HL-60/S4 (cell line): ENCODE data around the gene DDX10.
"Not testable (repeated sequence)": the region's sequence is repeated elsewhere in the genome, so short reads cannot be mapped to it uniquely, and the experiment has no call there.

Source experiments
- in situ Hi-C: fragments of 300-500 bp; cut with MboI; formaldehyde crosslinking; loops from 2 replicates; pipeline ENCODE4 v1.14.3; 2022; ENCODE audit warnings: low sequenced_read_pairs

Gene DDX10

GRCh38 chr11:108766596-108767173 lies 101.8 kb downstream of the DDX10 start:
- in situ Hi-C loops: no loop called here

- in situ Hi-C loops: no loop called here
These were observed 103.5 kb downstream of the DDX10 start for GRCh38 chr11:108768370-108768769.

- in situ Hi-C loops: no loop called here
These were observed 104.1 kb downstream of the DDX10 start for GRCh38 chr11:108768964-108769363.

GRCh38 chr11:108774037-108774730 lies 109.3 kb downstream of the DDX10 start:
- in situ Hi-C loops: no loop called here

GRCh38 chr11:108775324-108775723 lies 110.5 kb downstream of the DDX10 start:
- in situ Hi-C loops: no loop called here

- in situ Hi-C loops: not testable (repeated sequence)
These were observed 114.3 kb downstream of the DDX10 start for GRCh38 chr11:108779147-108779546.

- in situ Hi-C loops: no loop called here
These were observed 115.2 kb downstream of the DDX10 start for GRCh38 chr11:108780119-108780518.

GRCh38 chr11:108781946-108782345 lies 117.1 kb downstream of the DDX10 start:
- in situ Hi-C loops: no loop called here

- in situ Hi-C loops: no loop called here
These were observed 121.6 kb downstream of the DDX10 start for GRCh38 chr11:108786281-108786990.

GRCh38 chr11:108787105-108787504 lies 122.2 kb downstream of the DDX10 start:
- in situ Hi-C loops: no loop called here

GRCh38 chr11:108788565-108789199 lies 123.8 kb downstream of the DDX10 start:
- in situ Hi-C loops: no loop called here

GRCh38 chr11:108790501-108791299 lies 125.8 kb downstream of the DDX10 start:
- in situ Hi-C loops: no loop called here

- in situ Hi-C loops: no loop called here
These were observed 128.3 kb downstream of the DDX10 start for GRCh38 chr11:108793138-108793537.

GRCh38 chr11:108793611-108794010 lies 128.7 kb downstream of the DDX10 start:
- in situ Hi-C loops: no loop called here

- in situ Hi-C loops: no loop called here
These were observed 131.7 kb downstream of the DDX10 start for GRCh38 chr11:108796551-108796950.

GRCh38 chr11:108797578-108798100 lies 132.8 kb downstream of the DDX10 start:
- in situ Hi-C loops: no loop called here

- in situ Hi-C loops: no loop called here
These were observed 137.6 kb downstream of the DDX10 start for GRCh38 chr11:108802492-108802891.

GRCh38 chr11:108803776-108804175 lies 138.9 kb downstream of the DDX10 start:
- in situ Hi-C loops: no loop called here

GRCh38 chr11:108804511-108804910 lies 139.6 kb downstream of the DDX10 start:
- in situ Hi-C loops: no loop called here

GRCh38 chr11:108805030-108805429 lies 140.2 kb downstream of the DDX10 start:
- in situ Hi-C loops: no loop called here

GRCh38 chr11:108807262-108807661 lies 142.4 kb downstream of the DDX10 start:
- in situ Hi-C loops: no loop called here
